ENCODE results near the gene SLC66A3.

The SLC66A3 gene

GRCh38 chr2:11142330-11142729 lies 12.9 kb upstream of the SLC66A3 start:
- TF ChIP-seq TAF1 (IDR thresholded peaks at IDR 0.05; ENCODE audit: borderline replicate concordance, low read depth, low read length) (no peak), POLR2AphosphoS5 (IDR thresholded peaks at IDR 0.05; ENCODE audit: low read depth, low read length) (no peak), POLR2A (IDR thresholded peaks at IDR 0.05; ENCODE audit: low read depth, low read length) (no peak)
- DNase-seq (ENCODE audit: insufficient read length): no peak
- no peak for FAIRE-seq

GRCh38 chr2:11142987-11143386 lies 12.3 kb upstream of the SLC66A3 start:
- TF ChIP-seq POLR2A (IDR thresholded peaks at IDR 0.05; ENCODE audit: low read depth, low read length): no peak
- no peak for TF ChIP-seq POLR2AphosphoS5 (IDR thresholded peaks at IDR 0.05; ENCODE audit: low read depth, low read length)
- no peak for TF ChIP-seq TAF1 (IDR thresholded peaks at IDR 0.05; ENCODE audit: borderline replicate concordance, low read depth, low read length)
- DNase-seq (ENCODE audit: insufficient read length) (no peak), FAIRE-seq (no peak)

GRCh38 chr2:11144077-11144737 lies 11.1 kb upstream of the SLC66A3 start:
- no peak for FAIRE-seq
- TF ChIP-seq POLR2AphosphoS5 (IDR thresholded peaks at IDR 0.05; ENCODE audit: low read depth, low read length) (no peak), TAF1 (IDR thresholded peaks at IDR 0.05; ENCODE audit: borderline replicate concordance, low read depth, low read length) (no peak), POLR2A (IDR thresholded peaks at IDR 0.05; ENCODE audit: low read depth, low read length) (no peak)
- DNase-seq (ENCODE audit: insufficient read length): no peak

GRCh38 chr2:11144738-11145079 lies 10.6 kb upstream of the SLC66A3 start:
- no peak for TF ChIP-seq POLR2AphosphoS5 (IDR thresholded peaks at IDR 0.05; ENCODE audit: low read depth, low read length)
- no peak for TF ChIP-seq TAF1 (IDR thresholded peaks at IDR 0.05; ENCODE audit: borderline replicate concordance, low read depth, low read length)
- TF ChIP-seq POLR2A (IDR thresholded peaks at IDR 0.05; ENCODE audit: low read depth, low read length): no peak
- no peak for DNase-seq (ENCODE audit: insufficient read length)
- FAIRE-seq: no peak

- DNase-seq (ENCODE audit: insufficient read length) (no peak), FAIRE-seq (no peak)
- TF ChIP-seq POLR2A (IDR thresholded peaks at IDR 0.05; ENCODE audit: low read depth, low read length) (no peak), TAF1 (IDR thresholded peaks at IDR 0.05; ENCODE audit: borderline replicate concordance, low read depth, low read length) (no peak), POLR2AphosphoS5 (IDR thresholded peaks at IDR 0.05; ENCODE audit: low read depth, low read length) (no peak)
These were observed 9.9 kb upstream of the SLC66A3 start for GRCh38 chr2:11145350-11145749.

- TF ChIP-seq POLR2AphosphoS5 (IDR thresholded peaks at IDR 0.05; ENCODE audit: low read depth, low read length) (no peak), TAF1 (IDR thresholded peaks at IDR 0.05; ENCODE audit: borderline replicate concordance, low read depth, low read length) (no peak), POLR2A (IDR thresholded peaks at IDR 0.05; ENCODE audit: low read depth, low read length) (no peak)
- FAIRE-seq (no peak), DNase-seq (ENCODE audit: insufficient read length) (no peak)
These were observed 9.2 kb upstream of the SLC66A3 start for GRCh38 chr2:11146076-11146475.

GRCh38 chr2:11147263-11147662 lies 8.0 kb upstream of the SLC66A3 start:
- no peak for FAIRE-seq

GRCh38 chr2:11152591-11152990 lies 2.7 kb upstream of the SLC66A3 start:
- no peak for FAIRE-seq
- no peak for DNase-seq (ENCODE audit: insufficient read length)
- TF ChIP-seq POLR2AphosphoS5 (IDR thresholded peaks at IDR 0.05; ENCODE audit: low read depth, low read length): no peak
- no peak for TF ChIP-seq POLR2A (IDR thresholded peaks at IDR 0.05; ENCODE audit: low read depth, low read length)
- TF ChIP-seq TAF1 (IDR thresholded peaks at IDR 0.05; ENCODE audit: borderline replicate concordance, low read depth, low read length): no peak

More at GRCh38 chr2:11147263-11147662, 8.0 kb upstream of the SLC66A3 start:
- TF ChIP-seq POLR2A (IDR thresholded peaks at IDR 0.05; ENCODE audit: low read depth, low read length): no peak
- TF ChIP-seq POLR2AphosphoS5 (IDR thresholded peaks at IDR 0.05; ENCODE audit: low read depth, low read length): no peak
- TF ChIP-seq TAF1 (IDR thresholded peaks at IDR 0.05; ENCODE audit: borderline replicate concordance, low read depth, low read length): no peak
- DNase-seq (ENCODE audit: insufficient read length): no peak

- peak; percentile 38 for DNase-seq (ENCODE audit: insufficient read length)
- no peak for FAIRE-seq
- TF ChIP-seq TAF1 (IDR thresholded peaks at IDR 0.05; ENCODE audit: borderline replicate concordance, low read depth, low read length) (no peak), POLR2A (IDR thresholded peaks at IDR 0.05; ENCODE audit: low read depth, low read length) (no peak)
These were observed 998 bp upstream of the SLC66A3 start for GRCh38 chr2:11154016-11154922.

GRCh38 chr2:11154923-11155380 lies 315 bp upstream of the SLC66A3 start:
- TF ChIP-seq POLR2A (IDR thresholded peaks at IDR 0.05; ENCODE audit: low read depth, low read length) (no peak; the same call in 1 of the 2 replicates), POLR2AphosphoS5 (IDR thresholded peaks at IDR 0.05; ENCODE audit: low read depth, low read length) (no peak)
- peak; percentile 89 for FAIRE-seq
- peak; percentile 98 for DNase-seq (ENCODE audit: insufficient read length)

GRCh38 chr2:11156396-11157075 lies 1.3 kb downstream of the SLC66A3 start:
- DNase-seq (ENCODE audit: insufficient read length) (no peak), FAIRE-seq (no peak)
- no peak for TF ChIP-seq TAF1 (IDR thresholded peaks at IDR 0.05; ENCODE audit: borderline replicate concordance, low read depth, low read length)
- no peak for TF ChIP-seq POLR2AphosphoS5 (IDR thresholded peaks at IDR 0.05; ENCODE audit: low read depth, low read length)
- no peak for TF ChIP-seq POLR2A (IDR thresholded peaks at IDR 0.05; ENCODE audit: low read depth, low read length)
